Measurements from ENCODE around the gene HSPA12A. TPM values are rescaled to one million over a fixed set of nuclear protein-coding genes. Genes with fewer than 3 reads are reported as not detected.

Gene HSPA12A
- polyA plus RNA-seq, 2 donors = 1.7 TPM

- Histone ChIP-seq H3K4me1 (ENCODE audit: control insufficient read depth in 2 of 2, insufficient read depth in 2 of 2, low read length in 1 of 2) (no peaks in the 10 kb centered on the region), H3K27ac (ENCODE audit: low read depth in 2 of 2, low read length in 1 of 2) (no peak overlapping the region), H3K27me3 (ENCODE audit: control insufficient read depth in 1 of 2, insufficient read depth in 2 of 2, low read length in 2 of 2) (no peaks in the 10 kb centered on the region), H3K9me3 (ENCODE audit: control insufficient read depth in 2 of 2, insufficient read depth in 1 of 2, low read depth in 1 of 2, low read length in 1 of 2) (no peaks in the 10 kb centered on the region), H3K36me3 (ENCODE audit: control insufficient read depth in 2 of 2, insufficient read depth in 2 of 2, low read length in 1 of 2) (no peaks in the 10 kb centered on the region), H3K4me3 (ENCODE audit: low read depth in 1 of 2, low read length in 2 of 2) (no peak overlapping the region)
- WGBS, 2 donors = 77 to 84% methylated on average over 9 of the region's 9 CpGs
Measured at GRCh38 chr10:116683166-116683565, 59.2 kb downstream of the HSPA12A start.

- 94 to 95% methylated on average over 15 of the region's 15 CpGs for WGBS, 2 donors
- no peaks in the 10 kb centered on the region for H3K4me1 ChIP-seq (ENCODE audit: control insufficient read depth in 2 of 2, insufficient read depth in 2 of 2, low read length in 1 of 2)
- peaks cover 0 to 3% of the 10 kb centered on the region in 2 donors for H3K36me3 ChIP-seq (ENCODE audit: control insufficient read depth in 2 of 2, insufficient read depth in 2 of 2, low read length in 1 of 2)
- no peaks in the 10 kb centered on the region for H3K9me3 ChIP-seq (ENCODE audit: control insufficient read depth in 2 of 2, insufficient read depth in 1 of 2, low read depth in 1 of 2, low read length in 1 of 2)
- H3K27ac ChIP-seq (ENCODE audit: low read depth in 2 of 2, low read length in 1 of 2) = no peak overlapping the region
- no peak overlapping the region for H3K4me3 ChIP-seq (ENCODE audit: low read depth in 1 of 2, low read length in 2 of 2)
- no peaks in the 10 kb centered on the region for H3K27me3 ChIP-seq (ENCODE audit: control insufficient read depth in 1 of 2, insufficient read depth in 2 of 2, low read length in 2 of 2)
Measured at GRCh38 chr10:116679351-116679750, 63.0 kb downstream of the HSPA12A start.

- Histone ChIP-seq H3K27me3 (ENCODE audit: control insufficient read depth in 1 of 2, insufficient read depth in 2 of 2, low read length in 2 of 2) (no peaks in the 10 kb centered on the region), H3K4me3 (ENCODE audit: low read depth in 1 of 2, low read length in 2 of 2) (no peak overlapping the region), H3K9me3 (ENCODE audit: control insufficient read depth in 2 of 2, insufficient read depth in 1 of 2, low read depth in 1 of 2, low read length in 1 of 2) (no peaks in the 10 kb centered on the region), H3K27ac (ENCODE audit: low read depth in 2 of 2, low read length in 1 of 2) (no peak overlapping the region), H3K4me1 (ENCODE audit: control insufficient read depth in 2 of 2, insufficient read depth in 2 of 2, low read length in 1 of 2) (no peaks in the 10 kb centered on the region), H3K36me3 (ENCODE audit: control insufficient read depth in 2 of 2, insufficient read depth in 2 of 2, low read length in 1 of 2) (peaks cover 0 to 3% of the 10 kb centered on the region in 2 donors)
- WGBS, 2 donors = 79 to 86% methylated on average over 8 of the region's 8 CpGs
Measured at GRCh38 chr10:116676633-116677032, 65.7 kb downstream of the HSPA12A start.

- H3K27ac ChIP-seq (ENCODE audit: low read depth in 2 of 2, low read length in 1 of 2) = no peak overlapping the region
- no peak overlapping the region for H3K4me3 ChIP-seq (ENCODE audit: low read depth in 1 of 2, low read length in 2 of 2)
- peaks cover 0 to 3% of the 10 kb centered on the region in 2 donors for H3K36me3 ChIP-seq (ENCODE audit: control insufficient read depth in 2 of 2, insufficient read depth in 2 of 2, low read length in 1 of 2)
- 85 to 90% methylated on average over 11 of the region's 11 CpGs for WGBS, 2 donors
- no peaks in the 10 kb centered on the region for H3K9me3 ChIP-seq (ENCODE audit: control insufficient read depth in 2 of 2, insufficient read depth in 1 of 2, low read depth in 1 of 2, low read length in 1 of 2)
- no peaks in the 10 kb centered on the region for H3K4me1 ChIP-seq (ENCODE audit: control insufficient read depth in 2 of 2, insufficient read depth in 2 of 2, low read length in 1 of 2)
- no peaks in the 10 kb centered on the region for H3K27me3 ChIP-seq (ENCODE audit: control insufficient read depth in 1 of 2, insufficient read depth in 2 of 2, low read length in 2 of 2)
Measured at GRCh38 chr10:116676118-116676517, 66.2 kb downstream of the HSPA12A start.

- H3K4me1 ChIP-seq (ENCODE audit: control insufficient read depth in 2 of 2, insufficient read depth in 2 of 2, low read length in 1 of 2) = no peaks in the 10 kb centered on the region
- H3K27ac ChIP-seq (ENCODE audit: low read depth in 2 of 2, low read length in 1 of 2) = no peak overlapping the region
- WGBS, 2 donors = 92 to 93% methylated on average over 32 of the region's 32 CpGs
- no peaks in the 10 kb centered on the region for H3K27me3 ChIP-seq (ENCODE audit: control insufficient read depth in 1 of 2, insufficient read depth in 2 of 2, low read length in 2 of 2)
- peaks cover 0 to 3% of the 10 kb centered on the region in 2 donors for H3K36me3 ChIP-seq (ENCODE audit: control insufficient read depth in 2 of 2, insufficient read depth in 2 of 2, low read length in 1 of 2)
- H3K4me3 ChIP-seq (ENCODE audit: low read depth in 1 of 2, low read length in 2 of 2) = no peak overlapping the region
- no peaks in the 10 kb centered on the region for H3K9me3 ChIP-seq (ENCODE audit: control insufficient read depth in 2 of 2, insufficient read depth in 1 of 2, low read depth in 1 of 2, low read length in 1 of 2)
Measured at GRCh38 chr10:116674901-116675423, 67.4 kb downstream of the HSPA12A start.

GRCh38 chr10:116673866-116674265 is 68.5 kb downstream of the HSPA12A start:
- H3K4me1 ChIP-seq (ENCODE audit: control insufficient read depth in 2 of 2, insufficient read depth in 2 of 2, low read length in 1 of 2) = peaks cover 0 to 2% of the 10 kb centered on the region in 2 donors
- H3K27ac ChIP-seq (ENCODE audit: low read depth in 2 of 2, low read length in 1 of 2) = no peak overlapping the region
- no peaks in the 10 kb centered on the region for H3K27me3 ChIP-seq (ENCODE audit: control insufficient read depth in 1 of 2, insufficient read depth in 2 of 2, low read length in 2 of 2)
- peaks cover 0 to 3% of the 10 kb centered on the region in 2 donors for H3K36me3 ChIP-seq (ENCODE audit: control insufficient read depth in 2 of 2, insufficient read depth in 2 of 2, low read length in 1 of 2)
- 70 to 79% methylated on average over 2 of the region's 2 CpGs for WGBS, 2 donors
- no peak overlapping the region for H3K4me3 ChIP-seq (ENCODE audit: low read depth in 1 of 2, low read length in 2 of 2)
- peaks cover 0 to 3% of the 10 kb centered on the region in 2 donors for H3K9me3 ChIP-seq (ENCODE audit: control insufficient read depth in 2 of 2, insufficient read depth in 1 of 2, low read depth in 1 of 2, low read length in 1 of 2)

GRCh38 chr10:116672891-116673290 is 69.5 kb downstream of the HSPA12A start:
- peaks cover 0 to 3% of the 10 kb centered on the region in 2 donors for H3K9me3 ChIP-seq (ENCODE audit: control insufficient read depth in 2 of 2, insufficient read depth in 1 of 2, low read depth in 1 of 2, low read length in 1 of 2)
- no peaks in the 10 kb centered on the region for H3K27me3 ChIP-seq (ENCODE audit: control insufficient read depth in 1 of 2, insufficient read depth in 2 of 2, low read length in 2 of 2)
- no peak overlapping the region for H3K27ac ChIP-seq (ENCODE audit: low read depth in 2 of 2, low read length in 1 of 2)
- H3K36me3 ChIP-seq (ENCODE audit: control insufficient read depth in 2 of 2, insufficient read depth in 2 of 2, low read length in 1 of 2) = peaks cover 0 to 3% of the 10 kb centered on the region in 2 donors
- peaks cover 0 to 2% of the 10 kb centered on the region in 2 donors for H3K4me1 ChIP-seq (ENCODE audit: control insufficient read depth in 2 of 2, insufficient read depth in 2 of 2, low read length in 1 of 2)
- H3K4me3 ChIP-seq (ENCODE audit: low read depth in 1 of 2, low read length in 2 of 2) = no peak overlapping the region
- 91 to 93% methylated on average over 5 of the region's 5 CpGs for WGBS, 2 donors

- Histone ChIP-seq H3K9me3 (ENCODE audit: control insufficient read depth in 2 of 2, insufficient read depth in 1 of 2, low read depth in 1 of 2, low read length in 1 of 2) (peaks cover 0 to 3% of the 10 kb centered on the region in 2 donors), H3K27me3 (ENCODE audit: control insufficient read depth in 1 of 2, insufficient read depth in 2 of 2, low read length in 2 of 2) (no peaks in the 10 kb centered on the region), H3K4me3 (ENCODE audit: low read depth in 1 of 2, low read length in 2 of 2) (no peak overlapping the region), H3K27ac (ENCODE audit: low read depth in 2 of 2, low read length in 1 of 2) (no peak overlapping the region), H3K4me1 (ENCODE audit: control insufficient read depth in 2 of 2, insufficient read depth in 2 of 2, low read length in 1 of 2) (peaks cover 0 to 2% of the 10 kb centered on the region in 2 donors), H3K36me3 (ENCODE audit: control insufficient read depth in 2 of 2, insufficient read depth in 2 of 2, low read length in 1 of 2) (peaks cover 0 to 3% of the 10 kb centered on the region in 2 donors)
- WGBS, 2 donors = 54 to 57% methylated on average over 5 of the region's 5 CpGs
Measured at GRCh38 chr10:116671274-116671926, 71.0 kb downstream of the HSPA12A start.

GRCh38 chr10:116670706-116671105 is 71.7 kb downstream of the HSPA12A start:
- Histone ChIP-seq H3K4me3 (ENCODE audit: low read depth in 1 of 2, low read length in 2 of 2) (no peak overlapping the region), H3K27ac (ENCODE audit: low read depth in 2 of 2, low read length in 1 of 2) (no peak overlapping the region), H3K27me3 (ENCODE audit: control insufficient read depth in 1 of 2, insufficient read depth in 2 of 2, low read length in 2 of 2) (no peaks in the 10 kb centered on the region), H3K36me3 (ENCODE audit: control insufficient read depth in 2 of 2, insufficient read depth in 2 of 2, low read length in 1 of 2) (no peaks in the 10 kb centered on the region), H3K9me3 (ENCODE audit: control insufficient read depth in 2 of 2, insufficient read depth in 1 of 2, low read depth in 1 of 2, low read length in 1 of 2) (peaks cover 0 to 3% of the 10 kb centered on the region in 2 donors), H3K4me1 (ENCODE audit: control insufficient read depth in 2 of 2, insufficient read depth in 2 of 2, low read length in 1 of 2) (peaks cover 0 to 2% of the 10 kb centered on the region in 2 donors)
- 68 to 69% methylated on average over 6 of the region's 6 CpGs for WGBS, 2 donors

All from esophagus (tissue), 2 donors.